T-helper 22 cell (primary cell): ENCODE results near the gene ASB9.
"Not testable (repeated sequence)": the region's sequence is repeated elsewhere in the genome, so short reads cannot be mapped to it uniquely, and the experiment has no call there.

Experiments used
- DNase-seq: peaks from one replicate; pipeline ENCODE4 v3.0.0-alpha.2; 2020; ENCODE audit warnings: low read depth

ASB9 gene, protein sequence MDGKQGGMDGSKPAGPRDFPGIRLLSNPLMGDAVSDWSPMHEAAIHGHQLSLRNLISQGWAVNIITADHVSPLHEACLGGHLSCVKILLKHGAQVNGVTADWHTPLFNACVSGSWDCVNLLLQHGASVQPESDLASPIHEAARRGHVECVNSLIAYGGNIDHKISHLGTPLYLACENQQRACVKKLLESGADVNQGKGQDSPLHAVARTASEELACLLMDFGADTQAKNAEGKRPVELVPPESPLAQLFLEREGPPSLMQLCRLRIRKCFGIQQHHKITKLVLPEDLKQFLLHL

DNA sequence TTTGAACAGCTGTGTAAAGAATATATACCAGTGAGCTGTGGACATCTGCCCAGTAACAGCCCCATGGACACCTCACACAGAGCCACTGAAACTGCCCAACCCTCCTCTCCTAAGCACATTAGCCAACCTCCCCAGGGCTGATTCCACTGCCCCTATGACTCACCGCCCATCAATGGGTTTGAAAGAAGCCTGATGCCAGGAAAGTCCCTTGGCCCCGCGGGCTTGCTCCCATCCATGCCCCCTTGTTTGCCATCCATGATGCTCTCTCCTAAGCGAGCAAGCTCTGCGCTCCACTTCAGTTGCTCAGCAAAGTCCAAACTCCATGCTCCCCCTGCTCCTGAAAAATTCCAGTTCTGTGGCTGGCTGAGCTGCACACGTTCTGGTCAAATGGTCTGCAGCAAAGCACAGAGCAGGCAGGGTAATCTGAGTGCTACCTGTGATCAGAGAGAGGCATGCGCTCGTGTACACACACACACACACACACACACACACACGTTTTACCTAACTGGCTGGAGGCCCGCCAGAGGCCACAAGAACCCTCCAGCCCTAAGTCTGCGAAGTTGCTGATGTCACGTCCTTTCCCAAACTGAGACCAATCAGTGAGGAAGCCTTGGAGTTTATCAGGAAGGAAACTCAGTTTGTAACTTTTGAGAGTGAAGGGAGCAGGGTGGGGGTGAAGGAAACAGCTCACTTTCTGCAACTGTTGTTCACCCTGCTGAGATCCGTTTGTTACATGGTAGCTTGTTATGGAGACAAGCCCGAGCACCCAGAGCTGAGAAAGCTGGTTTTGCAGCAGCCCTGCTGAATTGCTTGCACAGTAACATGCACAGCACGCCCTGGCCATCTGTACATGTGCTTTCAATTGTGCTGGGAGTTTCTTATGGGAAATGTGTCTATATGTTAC is at the start of gene ASB9:
ASB9 (minus strand) TSS at position 466 of the 904 bp plus-strand sequence; CDS start at position 257, 209 bp downstream.
- DNase-seq, result no peak

DNA sequence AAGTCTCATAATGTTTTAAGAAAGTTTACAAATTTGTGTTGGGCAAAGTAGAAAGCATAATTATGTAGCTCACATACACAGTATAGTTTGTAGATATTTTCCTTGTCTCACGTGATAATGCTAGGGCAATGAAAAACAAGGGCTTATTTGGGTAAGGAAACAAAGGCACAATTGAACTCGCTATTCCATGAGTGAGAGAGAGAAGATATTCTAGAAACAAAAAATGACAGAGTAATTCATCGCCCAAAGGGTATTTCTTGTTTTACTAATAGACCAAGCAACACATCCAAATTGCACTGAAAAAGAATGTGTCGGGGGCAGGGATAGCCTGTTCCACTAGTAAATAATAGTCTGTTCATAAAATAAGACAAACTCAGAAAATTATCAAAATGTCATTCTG is 49.2 kb upstream of the ASB9 start:
- no peak for DNase-seq

DNA sequence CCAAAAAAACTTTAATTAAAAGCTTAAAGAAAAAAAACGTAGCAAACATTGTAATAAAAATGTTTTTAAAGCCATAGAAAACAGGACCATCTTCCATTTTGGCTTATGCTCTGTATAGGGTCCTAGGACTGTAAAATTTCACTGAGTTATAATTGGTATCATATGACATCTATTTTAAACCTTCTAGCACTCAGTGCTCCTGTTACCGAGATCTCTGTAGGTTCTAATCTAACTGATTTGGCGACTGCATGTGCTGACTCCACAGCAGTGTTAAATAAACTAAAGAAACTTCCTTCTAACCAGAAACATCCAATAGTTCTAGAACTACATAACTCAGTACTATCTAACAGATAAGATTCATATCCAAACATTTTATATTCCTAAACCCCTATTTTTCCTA is 45.6 kb upstream of the ASB9 start, which contains the start of gene ASB11:
ASB11 (minus strand) TSS at position 132 of the 400 bp plus-strand sequence; CDS start at position 97, 35 bp downstream.
- DNase-seq, result no peak

DNA sequence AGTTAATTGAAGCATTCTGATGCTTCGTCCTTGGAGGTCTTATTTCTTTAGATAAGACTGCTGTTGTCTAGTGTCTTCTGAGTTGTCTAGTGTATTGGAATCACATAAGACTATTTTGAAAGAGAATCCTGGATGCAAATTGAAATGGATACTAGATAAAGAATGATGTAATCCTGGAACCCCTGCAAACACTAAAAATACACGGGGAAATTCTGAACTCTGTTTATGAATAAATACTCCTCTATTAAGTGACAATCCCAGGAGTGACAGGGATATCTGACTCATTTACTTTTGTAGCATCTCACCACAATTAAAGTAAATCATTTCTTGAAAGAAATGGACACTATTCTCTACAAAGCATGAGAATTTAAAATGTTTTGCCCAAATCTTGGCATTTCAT is 44.6 kb upstream of the ASB9 start:
- DNase-seq, result no peak

DNA sequence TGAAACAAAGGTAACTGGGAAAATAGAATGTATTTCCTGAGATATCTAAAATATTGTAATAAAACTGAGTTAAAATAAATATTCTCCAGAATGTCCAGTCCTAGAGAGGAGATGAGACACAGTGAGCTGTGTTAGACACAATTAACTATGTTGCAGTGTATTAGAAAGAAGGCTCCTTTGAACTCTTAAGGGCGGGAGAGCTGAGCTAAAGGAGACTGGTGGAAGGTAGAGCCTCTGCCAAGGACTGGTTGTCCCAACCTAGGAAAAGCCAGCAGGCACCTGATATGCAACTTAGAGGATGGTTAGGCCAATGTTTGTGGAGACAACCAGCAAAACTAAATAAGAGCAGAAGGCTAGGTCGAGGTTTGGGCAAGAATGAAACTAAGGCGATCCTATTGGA is 41.2 kb upstream of the ASB9 start:
- no peak for DNase-seq

DNA sequence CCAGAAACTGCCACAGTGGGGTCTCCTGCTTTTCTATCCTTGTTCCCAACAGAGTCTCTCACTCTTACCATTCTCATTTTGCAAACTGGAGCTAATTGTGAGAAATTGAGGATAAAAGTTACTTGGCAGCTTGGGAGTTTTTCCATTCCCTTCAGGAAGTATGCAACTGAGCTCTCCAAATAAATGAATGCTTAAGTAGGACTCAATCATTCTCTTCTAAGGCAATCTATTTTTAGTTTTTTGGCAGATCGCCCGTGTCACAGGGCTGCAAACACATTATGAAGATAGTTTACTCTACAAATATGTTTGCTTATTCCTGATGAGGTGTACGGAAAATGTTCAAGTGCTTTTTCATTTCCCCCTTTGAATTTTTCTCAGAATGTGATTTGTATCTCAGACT is 40.2 kb upstream of the ASB9 start:
- DNase-seq, result no peak

DNA sequence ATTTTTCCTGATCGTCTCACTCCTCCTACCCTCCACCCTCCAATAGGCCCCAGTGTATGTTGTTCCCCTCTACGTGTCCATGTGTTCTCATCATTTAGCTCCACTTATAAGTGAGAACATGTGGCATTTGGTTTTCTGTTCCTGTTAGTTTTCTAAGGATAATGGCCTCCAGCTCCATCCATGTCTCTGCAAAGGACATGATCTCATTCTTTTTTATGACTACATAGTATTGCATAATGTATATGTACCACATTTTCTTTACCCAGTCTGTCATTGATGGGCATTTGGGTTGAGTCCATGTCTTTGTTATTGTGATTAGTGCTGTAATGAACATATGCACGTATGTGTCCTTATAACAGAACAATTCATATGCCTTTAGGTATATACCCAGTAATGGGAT is 36.0 kb upstream of the ASB9 start:
- DNase-seq, result not testable (repeated sequence)

DNA sequence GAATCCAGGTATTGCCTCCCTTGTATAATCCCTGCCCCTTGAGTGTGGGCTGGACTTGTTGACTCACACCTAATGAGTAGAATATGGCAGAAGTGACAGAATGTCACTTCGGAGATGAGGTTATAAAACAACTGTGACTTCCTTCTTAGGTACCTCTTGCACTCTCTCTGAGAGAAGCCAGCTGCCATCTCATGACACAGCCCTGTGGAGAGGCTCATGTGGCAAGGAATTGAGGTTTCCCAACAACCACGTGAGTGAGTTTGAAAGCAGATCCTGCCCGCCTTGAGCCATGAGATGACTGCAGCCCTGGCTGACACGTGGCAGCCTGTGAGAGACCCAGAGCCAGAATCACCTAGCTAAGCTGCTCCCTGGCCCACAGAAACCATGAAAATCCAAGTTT is 32.0 kb upstream of the ASB9 start:
- DNase-seq, result no peak

DNA sequence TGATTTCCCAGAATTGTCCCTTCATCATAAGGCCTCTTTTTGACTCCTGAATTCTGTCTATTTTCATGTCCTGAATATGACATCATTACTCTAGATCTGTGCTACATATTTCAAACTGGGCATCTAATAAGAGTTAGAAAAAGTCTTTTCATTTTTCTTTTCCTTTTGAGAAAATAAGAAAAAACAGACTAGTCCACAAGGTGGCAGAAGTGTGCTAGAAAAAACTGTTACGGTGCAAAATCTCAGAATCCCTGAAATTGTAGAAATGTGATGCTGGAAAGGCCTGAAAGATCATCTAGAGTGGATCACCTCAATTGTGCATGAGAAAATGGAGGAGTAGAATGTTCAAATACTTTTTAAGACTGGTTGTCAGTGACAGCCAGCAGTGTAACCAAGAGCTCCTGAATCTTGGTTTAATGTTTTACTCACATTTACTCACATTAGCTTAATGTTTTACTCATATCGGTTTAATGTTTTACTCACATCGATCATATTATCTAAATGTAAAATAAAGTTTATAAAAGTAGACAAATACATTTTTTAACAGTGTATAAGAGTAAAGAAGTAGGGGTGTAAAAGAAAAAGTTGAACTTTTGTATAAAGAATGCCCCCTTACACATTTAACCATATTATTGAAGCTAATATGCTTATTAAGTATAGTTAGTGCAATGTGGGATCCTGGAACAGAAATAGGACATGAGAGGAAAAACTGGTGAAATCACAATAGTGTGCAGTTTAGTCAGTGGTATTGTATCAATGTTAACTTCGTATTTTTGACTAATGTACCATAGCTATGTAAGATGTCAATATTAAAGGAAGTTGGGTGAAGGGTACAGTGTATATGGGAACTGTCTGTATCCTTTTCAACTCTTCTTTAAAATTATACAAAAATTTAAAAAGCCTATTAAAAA is 30.3 kb upstream of the ASB9 start:
- DNase-seq, result no peak

DNA sequence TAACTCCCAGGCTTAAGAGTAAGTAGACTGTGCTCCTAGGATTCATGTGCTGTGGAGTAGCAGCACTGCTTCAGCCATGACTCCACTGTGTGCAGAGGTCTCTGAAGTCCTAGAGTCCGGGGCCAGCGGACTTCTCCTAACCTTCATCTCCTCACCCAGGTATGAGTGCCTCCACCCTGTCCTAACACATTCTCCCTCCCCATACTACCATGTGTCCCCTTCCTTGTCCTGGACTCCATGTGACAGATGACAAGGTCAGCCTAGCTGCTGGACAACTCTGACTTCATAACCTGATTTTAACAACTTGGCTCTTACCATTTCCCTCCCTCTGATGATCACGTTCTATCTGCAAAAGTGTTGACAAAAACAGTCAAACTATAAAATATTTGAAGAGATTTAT is 28.9 kb upstream of the ASB9 start:
- no peak for DNase-seq

DNA sequence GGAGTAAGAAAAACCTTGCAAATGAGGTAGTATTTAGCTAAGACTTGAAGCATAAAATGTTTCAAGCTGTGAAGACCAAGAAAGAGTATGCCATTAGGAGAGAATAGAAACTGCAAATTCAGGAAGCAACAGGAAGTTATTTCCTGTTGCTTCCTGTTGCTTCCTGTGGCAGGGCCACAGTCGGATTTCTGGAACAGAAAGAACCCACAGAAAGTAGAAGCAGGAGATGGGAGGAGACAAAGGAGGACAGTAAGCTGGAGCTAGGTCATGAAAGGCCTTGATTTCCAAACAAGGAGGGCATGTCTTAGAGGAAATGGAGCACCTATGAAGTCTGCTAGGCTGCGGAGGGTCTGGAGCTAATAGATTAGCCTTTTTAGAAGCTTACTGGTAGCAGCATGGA is 28.3 kb upstream of the ASB9 start:
- no peak for DNase-seq

DNA sequence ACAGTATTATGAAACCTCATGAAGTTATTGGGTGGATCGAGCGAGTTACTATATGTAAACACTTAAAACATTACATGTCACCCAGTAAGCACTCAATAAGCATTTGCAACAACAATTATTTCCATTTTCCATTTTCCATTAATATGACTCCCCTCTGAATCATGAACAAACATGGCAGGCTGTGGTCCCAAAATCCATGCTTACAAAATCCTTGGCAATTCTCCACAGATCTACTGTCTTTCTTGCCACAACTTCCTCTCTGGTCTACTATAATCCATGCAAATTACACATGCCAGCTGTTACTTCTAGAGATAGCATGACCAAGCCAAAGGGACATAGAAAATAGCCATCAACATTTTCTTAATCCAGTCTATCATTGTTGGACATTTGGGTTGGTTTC is 23.6 kb upstream of the ASB9 start:
- no peak for DNase-seq

DNA sequence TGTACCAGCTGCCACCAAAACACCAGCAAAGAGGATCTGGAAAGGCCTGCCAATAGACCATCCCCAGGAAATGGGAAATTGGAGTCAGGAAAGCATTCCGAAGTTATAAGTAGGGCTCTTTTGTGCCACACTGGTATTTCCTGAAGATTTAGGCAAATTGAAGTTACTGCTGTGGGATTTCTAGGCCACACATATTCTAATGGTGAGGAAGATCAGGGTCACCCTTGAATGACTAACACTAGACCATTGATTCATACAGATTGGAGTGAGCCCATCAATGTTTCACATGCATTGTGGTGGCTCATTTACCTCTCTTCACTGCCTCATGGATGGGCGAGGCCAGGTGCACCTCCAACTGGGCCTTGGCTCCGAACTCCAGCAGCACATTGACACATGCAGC is 23.0 kb upstream of the ASB9 start:
- DNase-seq, result no peak

DNA sequence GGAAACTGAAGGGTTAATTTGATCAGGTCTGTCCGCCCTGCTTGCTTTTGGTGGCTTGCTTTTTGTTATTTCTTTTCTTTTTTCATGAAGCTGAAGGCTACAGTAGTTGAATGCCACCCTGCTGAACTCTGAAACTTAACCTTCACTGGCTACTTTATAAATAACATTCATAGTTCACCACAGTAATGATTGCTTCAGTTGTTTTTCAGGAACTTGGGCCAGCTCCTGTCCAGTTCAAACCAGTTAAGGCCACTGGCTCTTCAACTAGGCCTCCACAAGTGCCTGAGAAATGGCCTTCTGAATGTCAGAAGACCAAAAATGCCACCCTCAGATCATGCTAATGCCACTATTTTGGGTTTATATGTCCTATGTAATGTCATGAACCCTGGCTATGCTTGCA is 7.7 kb upstream of the ASB9 start:
- no peak for DNase-seq

DNA sequence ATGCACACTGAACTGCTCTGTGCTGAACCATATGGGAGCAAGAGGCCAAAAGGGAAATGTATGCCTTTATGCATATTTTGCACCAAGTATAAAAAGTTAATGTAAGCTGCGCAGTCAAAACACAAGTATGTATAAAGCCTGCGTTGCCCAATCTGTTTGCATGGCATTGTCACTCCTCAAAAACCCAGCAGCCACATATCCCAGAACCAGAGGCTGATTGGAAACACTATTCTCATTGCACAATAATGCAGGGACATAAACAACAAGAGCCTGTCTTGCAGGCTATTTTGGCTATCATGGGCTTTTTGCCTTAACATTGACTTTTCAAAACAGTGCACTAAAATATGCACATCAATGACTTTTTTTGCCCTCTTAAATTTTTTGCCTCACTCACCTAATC is 5.1 kb upstream of the ASB9 start:
- DNase-seq, result no peak

DNA sequence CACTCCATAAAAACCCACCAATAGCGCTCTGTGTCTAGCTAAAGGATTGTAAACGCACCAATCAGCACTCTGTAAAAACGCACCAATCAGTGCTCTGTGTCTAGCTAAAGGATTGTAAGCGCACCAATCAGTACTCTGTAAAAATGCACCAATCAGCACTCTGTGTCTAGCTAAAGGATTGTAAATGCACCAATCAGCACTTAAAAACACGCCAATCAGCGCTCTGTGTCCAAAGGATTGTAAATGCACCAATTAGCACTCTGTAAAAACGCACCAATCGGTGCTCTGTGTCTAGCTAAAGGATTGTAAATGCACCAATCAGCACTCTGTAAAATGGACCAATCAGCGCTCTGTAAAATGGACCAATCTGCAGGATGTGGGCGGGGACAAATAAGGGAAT is 3.4 kb upstream of the ASB9 start:
- not testable (repeated sequence) for DNase-seq

DNA sequence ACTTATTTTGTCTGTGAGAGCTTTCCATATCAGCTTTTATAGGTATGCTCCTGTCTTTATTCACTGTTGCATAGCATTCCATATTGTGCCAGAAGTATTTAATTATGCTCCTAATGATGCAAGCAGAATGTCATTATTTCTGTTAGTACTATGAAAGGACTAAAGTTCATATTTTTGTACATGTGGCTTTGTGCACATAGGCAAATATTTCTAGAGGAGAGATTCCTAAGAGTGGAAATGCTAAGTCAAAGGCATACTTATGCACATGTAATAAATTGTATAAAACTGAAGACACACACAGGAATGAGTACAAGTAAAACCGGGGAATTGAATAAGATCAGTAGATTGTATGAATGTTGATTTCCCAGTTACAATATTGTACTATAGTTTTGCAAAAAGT is 1.9 kb upstream of the ASB9 start:
- no peak for DNase-seq

DNA sequence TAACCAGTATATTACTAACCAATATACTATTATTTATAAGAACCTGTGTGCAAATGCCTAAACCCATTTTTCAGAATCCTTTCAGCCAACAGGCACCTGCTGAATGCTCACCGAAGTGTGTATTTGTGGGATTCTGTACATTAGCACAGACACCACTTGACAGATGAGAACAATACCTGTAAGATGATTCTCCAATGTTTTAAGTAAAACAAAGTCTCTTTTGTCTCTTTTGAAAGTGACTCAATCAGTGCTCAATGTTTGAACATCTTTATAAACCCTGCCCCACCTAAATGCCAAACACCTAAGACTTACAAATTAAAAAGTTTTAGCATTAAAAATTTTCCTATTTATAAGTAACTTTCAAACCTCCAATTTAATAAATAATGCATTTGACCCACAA is 763 bp downstream of the ASB9 start:
- no peak for DNase-seq

DNA sequence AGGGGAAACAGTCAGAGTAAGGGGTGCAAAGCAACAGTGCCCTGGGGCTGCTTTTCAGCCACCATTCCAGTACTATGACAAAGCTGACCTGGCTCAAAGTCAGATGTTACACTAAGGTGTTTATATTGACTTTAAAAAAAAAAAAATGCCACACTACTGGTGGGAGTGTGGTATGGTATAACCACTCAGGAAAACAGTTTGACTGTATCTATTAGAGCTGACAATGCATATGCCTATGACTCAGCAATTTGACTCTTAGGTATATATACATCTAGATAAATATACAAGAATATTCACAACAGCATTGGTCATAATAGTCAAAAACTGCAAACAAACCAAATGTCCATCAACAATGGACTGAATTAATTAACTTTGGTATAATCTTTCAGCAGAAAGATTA is 15.0 kb downstream of the ASB9 start:
- DNase-seq, result no peak

DNA sequence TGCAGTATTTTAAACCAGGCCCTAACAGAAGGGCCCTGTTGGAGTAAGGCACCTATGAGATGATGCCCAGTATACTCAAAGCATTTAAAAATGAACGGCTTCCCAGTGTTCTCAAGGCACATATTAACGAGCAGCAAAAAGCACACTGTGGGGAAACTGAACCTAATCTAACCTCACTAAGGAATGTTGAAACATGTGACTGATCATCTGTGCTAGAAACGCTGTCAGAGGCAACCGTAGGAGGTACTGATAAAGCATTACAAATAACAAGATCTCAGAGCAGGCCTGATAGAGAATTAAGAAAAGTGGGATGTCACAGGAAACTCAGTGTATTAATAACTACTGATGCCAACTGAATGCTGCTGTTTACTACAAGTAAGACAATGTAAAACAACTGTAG is 24.0 kb downstream of the ASB9 start:
- DNase-seq, result no peak

DNA sequence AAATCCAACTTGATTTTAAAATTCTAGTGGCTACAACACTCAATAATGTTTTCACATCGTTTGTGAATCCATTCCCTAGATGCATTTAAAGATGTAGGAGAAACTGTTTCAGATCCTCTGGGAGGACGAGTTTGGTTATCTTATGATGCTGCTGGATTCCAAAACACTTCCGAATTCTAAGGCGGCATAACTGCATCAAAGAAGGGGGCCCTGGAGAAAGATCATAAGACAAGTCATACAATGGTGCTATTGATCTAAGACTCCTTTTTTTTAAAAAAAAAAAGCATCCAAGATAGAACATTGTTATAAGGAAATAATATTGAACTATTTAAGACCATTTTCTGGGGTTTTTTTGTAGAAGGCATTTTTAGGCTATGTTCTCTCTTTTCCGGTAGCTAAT is 25.5 kb downstream of the ASB9 start:
- no peak for DNase-seq

DNA sequence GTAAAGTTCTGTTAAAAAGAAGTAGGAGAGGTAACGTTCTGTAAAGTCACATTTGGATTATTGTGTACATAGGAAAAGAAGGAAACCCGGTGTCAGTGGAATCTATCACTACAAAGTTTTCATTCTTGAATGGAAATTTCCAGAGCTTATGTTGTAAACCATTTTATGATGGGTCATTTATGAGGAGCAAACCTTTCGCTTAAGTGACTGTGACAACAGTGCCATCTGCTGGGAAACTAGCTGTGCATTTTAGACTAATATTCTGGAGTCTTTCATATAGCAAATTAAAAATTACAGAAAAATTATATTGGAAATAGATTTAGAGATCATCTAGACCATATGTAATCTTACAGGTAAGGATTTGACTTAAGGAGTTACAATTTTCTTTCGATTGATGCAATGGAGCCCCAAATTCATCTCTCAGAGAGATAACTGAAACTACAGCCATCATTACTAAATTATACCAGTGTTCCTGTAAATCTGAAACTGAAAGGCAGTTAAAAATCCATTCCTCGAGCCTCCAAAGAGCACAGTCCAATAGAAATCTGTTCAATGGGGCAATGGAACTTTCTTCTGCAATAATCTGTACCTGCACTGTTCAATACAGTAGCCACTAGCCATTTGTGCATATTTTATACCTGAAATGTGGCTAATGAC is 26.9 kb downstream of the ASB9 start:
- no peak for DNase-seq
